GM04504 (cell line): Measurements from ENCODE around the gene SMIM13.

Source experiments
- DNase-seq: peaks from one replicate; pipeline ENCODE4 v3.0.0-alpha.2; 2012; ENCODE audit warnings: low read depth

SMIM13 gene

GRCh38 chr6:11093626-11094410 is at the start of gene SMIM13:
Gene SMIM13 (plus strand): TSS chr6:11093834. CDS start chr6:11094314, 480 bp downstream.
- peak; percentile 95 for DNase-seq

- DNase-seq: peak; percentile 7
Observed at GRCh38 chr6:11043961-11044711, 49.5 kb upstream of the SMIM13 start, which contains the start of gene ELOVL2. Gene ELOVL2 (minus strand): TSS chr6:11044305. CDS start chr6:11044230, 75 bp downstream.

GRCh38 chr6:11044712-11045167 is 48.9 kb upstream of the SMIM13 start:
- no peak for DNase-seq

- no peak for DNase-seq
Observed at GRCh38 chr6:11050731-11051130, 42.9 kb upstream of the SMIM13 start.

GRCh38 chr6:11053307-11053706 is 40.3 kb upstream of the SMIM13 start:
- no peak for DNase-seq

GRCh38 chr6:11054722-11055121 is 38.9 kb upstream of the SMIM13 start:
- DNase-seq: no peak

GRCh38 chr6:11055127-11055627 is 38.5 kb upstream of the SMIM13 start:
- no peak for DNase-seq

- no peak for DNase-seq
Observed at GRCh38 chr6:11056871-11057270, 36.8 kb upstream of the SMIM13 start.

GRCh38 chr6:11058406-11058805 is 35.2 kb upstream of the SMIM13 start:
- DNase-seq: no peak

- DNase-seq: no peak
Observed at GRCh38 chr6:11062083-11062482, 31.6 kb upstream of the SMIM13 start.

- DNase-seq: no peak
Observed at GRCh38 chr6:11062715-11063114, 30.9 kb upstream of the SMIM13 start.

GRCh38 chr6:11064836-11065235 is 28.8 kb upstream of the SMIM13 start:
- no peak for DNase-seq

- DNase-seq: no peak
Observed at GRCh38 chr6:11065436-11066202, 28.0 kb upstream of the SMIM13 start.

- no peak for DNase-seq
Observed at GRCh38 chr6:11066505-11067347, 26.9 kb upstream of the SMIM13 start.

- no peak for DNase-seq
Observed at GRCh38 chr6:11067348-11067747, 26.3 kb upstream of the SMIM13 start.

- DNase-seq: no peak
Observed at GRCh38 chr6:11069760-11070159, 23.9 kb upstream of the SMIM13 start.

- no peak for DNase-seq
Observed at GRCh38 chr6:11072101-11072500, 21.5 kb upstream of the SMIM13 start.

GRCh38 chr6:11076540-11076939 is 17.1 kb upstream of the SMIM13 start:
- DNase-seq: no peak

- DNase-seq: no peak
Observed at GRCh38 chr6:11078266-11078665, 15.4 kb upstream of the SMIM13 start.

- DNase-seq: no peak
Observed at GRCh38 chr6:11080296-11080695, 13.3 kb upstream of the SMIM13 start.

GRCh38 chr6:11083491-11083890 is 10.1 kb upstream of the SMIM13 start:
- no peak for DNase-seq
